Endothelial cell (in vitro differentiated cells): ENCODE data around the gene CSNK1E. TPM values are rescaled to one million over a fixed set of nuclear protein-coding genes. Genes with fewer than 3 reads are reported as not detected.

ENCODE experiments used
- DNase-seq: peaks from one replicate; pipeline ENCODE4 v3.0.0; 2021; ENCODE audit warnings: low spot score
- H3K27ac Mint-ChIP-seq: one replicate; pipeline ENCODE4 v1.8.0; 2021; ENCODE audit warnings: mixed read lengths, inconsistent platforms; ENCODE audit not compliant: unreplicated experiment
- H3K27me3 Mint-ChIP-seq: one replicate; pipeline ENCODE4 v1.8.0; 2021; ENCODE audit warnings: mild to moderate bottlenecking, moderate library complexity, mixed read lengths, inconsistent platforms; ENCODE audit not compliant: unreplicated experiment
- H3K36me3 Mint-ChIP-seq: one replicate; pipeline ENCODE4 v1.8.0; 2021; ENCODE audit warnings: mild to moderate bottlenecking, low read depth, mixed read lengths, inconsistent platforms; ENCODE audit not compliant: unreplicated experiment
- H3K4me1 Mint-ChIP-seq: one replicate; pipeline ENCODE4 v1.8.0; 2021; ENCODE audit warnings: mild to moderate bottlenecking, mixed read lengths, inconsistent platforms; ENCODE audit not compliant: unreplicated experiment
- H3K4me3 Mint-ChIP-seq: one replicate; pipeline ENCODE4 v1.8.0; 2021; ENCODE audit warnings: mild to moderate bottlenecking, mixed read lengths, inconsistent platforms; ENCODE audit not compliant: unreplicated experiment
- H3K9me3 Mint-ChIP-seq: one replicate; pipeline ENCODE4 v1.8.0; 2021; ENCODE audit warnings: mixed read lengths, inconsistent platforms; ENCODE audit not compliant: unreplicated experiment
- CTCF ChIP-seq: fragments of 200-600 bp; sonication (generic); IDR thresholded peaks from one replicate; pipeline ENCODE4 v1.5.0; 2021; ENCODE audit warnings: antibody characterized with exemption; ENCODE audit not compliant: unreplicated experiment
- total RNA-seq: library from RNA; stranded (reverse); fragmentation: NEBNext Ultra II Directional; extraction: Animal tissue kit (Norgen Biotek cat#: 25700); gene quantifications from one replicate; pipeline ENCODE4 v1.2.1, GENCODE V29; 2021; ENCODE audit not compliant: unreplicated experiment

The CSNK1E gene
- total RNA-seq, 1 donor from 2014 or later: 144 TPM

GRCh38 chr22:38246692-38247091, 70.5 kb downstream of the CSNK1E start:
- Mint-ChIP-seq H3K9me3 (no peaks in the 10 kb centered on the region), H3K4me3 (no peak overlapping the region), H3K4me1 (no peaks in the 10 kb centered on the region), H3K27me3 (peaks cover 17% of the 10 kb centered on the region), H3K36me3 (peaks cover 24% of the 10 kb centered on the region), H3K27ac (no peak overlapping the region)
- TF ChIP-seq CTCF: no peak
- no peak for DNase-seq

GRCh38 chr22:38246046-38246658, 71.1 kb downstream of the CSNK1E start:
- no peak for TF ChIP-seq CTCF
- Mint-ChIP-seq H3K27ac (no peak overlapping the region), H3K9me3 (no peaks in the 10 kb centered on the region), H3K4me3 (no peak overlapping the region), H3K27me3 (peaks cover 18% of the 10 kb centered on the region), H3K4me1 (peaks cover under 1% of the 10 kb centered on the region), H3K36me3 (peaks cover 24% of the 10 kb centered on the region)
- no peak for DNase-seq

GRCh38 chr22:38244106-38244505, 73.1 kb downstream of the CSNK1E start:
- no peak for TF ChIP-seq CTCF
- Mint-ChIP-seq H3K36me3 (peaks cover 16% of the 10 kb centered on the region), H3K4me1 (peaks cover 6% of the 10 kb centered on the region), H3K9me3 (no peaks in the 10 kb centered on the region), H3K27me3 (peaks cover 16% of the 10 kb centered on the region), H3K4me3 (no peak overlapping the region), H3K27ac (no peak overlapping the region)
- no peak for DNase-seq

- Mint-ChIP-seq H3K27me3 (peaks cover 12% of the 10 kb centered on the region), H3K27ac (no peak overlapping the region), H3K36me3 (peaks cover 15% of the 10 kb centered on the region), H3K4me1 (peaks cover 6% of the 10 kb centered on the region), H3K4me3 (peak overlapping the region; percentile 80), H3K9me3 (no peaks in the 10 kb centered on the region)
- TF ChIP-seq CTCF: no peak
- DNase-seq: no peak
Observed at GRCh38 chr22:38243007-38243765, 74.0 kb downstream of the CSNK1E start.

- peaks cover 5% of the 10 kb centered on the region for H3K36me3 Mint-ChIP-seq
- H3K4me1 Mint-ChIP-seq: peaks cover 9% of the 10 kb centered on the region
- peaks cover 7% of the 10 kb centered on the region for H3K27me3 Mint-ChIP-seq
- peak; percentile 50 for DNase-seq
- TF ChIP-seq CTCF: no peak
- H3K27ac Mint-ChIP-seq: peak overlapping the region; percentile 75
- H3K4me3 Mint-ChIP-seq: no peak overlapping the region
- no peaks in the 10 kb centered on the region for H3K9me3 Mint-ChIP-seq
Observed at GRCh38 chr22:38240734-38241252, 76.4 kb downstream of the CSNK1E start.
